ENCODE measurements around the gene BOD1. TPM values are rescaled to one million over a fixed set of nuclear protein-coding genes. Genes with fewer than 3 reads are reported as not detected.
A peak's percentile ranks its signal among the peaks of the same experiment; 100 is the strongest.

Gene BOD1
- total and polyA plus RNA-seq, 9 of the 15 experiments (the other 6 are each of a cell fraction or from before 2014, with no cell fraction given), result 10.1 to 31.6 (median 22.6) TPM

DNA sequence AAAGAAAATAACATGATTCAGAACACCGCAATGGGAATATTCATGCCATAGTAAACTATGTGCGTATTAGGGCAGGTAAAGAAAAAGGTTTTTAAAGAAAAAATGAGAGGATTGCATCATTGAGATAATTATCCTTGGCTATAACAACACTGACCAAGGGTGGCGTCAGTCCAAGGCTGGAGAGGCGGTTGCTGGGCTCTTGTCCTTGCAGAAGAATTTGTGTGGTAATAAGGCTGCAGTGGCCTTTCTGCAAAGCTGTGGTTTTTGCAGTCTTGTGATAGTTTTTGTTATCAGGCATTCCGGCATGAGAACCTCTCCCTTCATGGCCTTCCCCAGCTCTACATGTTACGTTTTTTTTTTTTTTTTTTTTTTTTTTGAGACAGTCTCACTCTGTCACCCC lies 14.0 kb downstream of the BOD1 start (continued):
- TF ChIP-seq AFF1 (IDR thresholded peaks at IDR 0.05; ENCODE audit: low read depth in 1 of 2, partially characterized antibody in 2 of 2), result peak in 1 of 2 experiments; percentile 41
- TF ChIP-seq NR3C1 (CRISPR knock-in tag; IDR thresholded peaks at IDR 0.05), result no peak
- no peak for TF ChIP-seq MXI1 (IDR thresholded peaks at IDR 0.05; ENCODE audit: low read depth, low read length)
- TF ChIP-seq RBM14 (IDR thresholded peaks at IDR 0.05; ENCODE audit: borderline replicate concordance, insufficient read depth, low read depth, low read length), result no peak
- 0 out of 2 replicates have a peak, but pooled peaks have one; percentile 21 for TF ChIP-seq JUN (IDR thresholded peaks at IDR 0.05; ENCODE audit: borderline replicate concordance, low read depth, low read length)
- TF ChIP-seq JUN (CRISPR knock-in tag; IDR thresholded peaks at IDR 0.05; ENCODE audit: borderline replicate concordance), result no peak
- no peak for TF ChIP-seq TAF7 (tag; IDR thresholded peaks at IDR 0.05)
- peak; percentile 63; the same call in 1 of the 2 replicates for TF ChIP-seq SOX6 (IDR thresholded peaks at IDR 0.05)
- TF ChIP-seq, protein P1, sequence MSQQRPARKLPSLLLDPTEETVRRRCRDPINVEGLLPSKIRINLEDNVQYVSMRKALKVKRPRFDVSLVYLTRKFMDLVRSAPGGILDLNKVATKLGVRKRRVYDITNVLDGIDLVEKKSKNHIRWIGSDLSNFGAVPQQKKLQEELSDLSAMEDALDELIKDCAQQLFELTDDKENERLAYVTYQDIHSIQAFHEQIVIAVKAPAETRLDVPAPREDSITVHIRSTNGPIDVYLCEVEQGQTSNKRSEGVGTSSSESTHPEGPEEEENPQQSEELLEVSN (IDR thresholded peaks at IDR 0.05; ENCODE audit: borderline replicate concordance in 1 of 2, extremely low read depth in 1 of 2, insufficient read depth in 1 of 2, insufficient read length in 1 of 2, low read depth in 1 of 2, low read length in 1 of 2, poor library complexity in 1 of 2, severe bottlenecking in 1 of 2), result no peak
- no peak for TF ChIP-seq SETDB1 (IDR thresholded peaks at IDR 0.05; ENCODE audit: low read length)
- TF ChIP-seq POLR2G (IDR thresholded peaks at IDR 0.05; ENCODE audit: low read depth, low read length), result no peak
- no peak for TF ChIP-seq THAP12 (CRISPR knock-in tag; IDR thresholded peaks at IDR 0.05)
- TF ChIP-seq RBM15 (IDR thresholded peaks at IDR 0.05; ENCODE audit: insufficient read depth, low read length), result no peak
- TF ChIP-seq CEBPB (tag; IDR thresholded peaks at IDR 0.05), result peak; percentile 97
- TF ChIP-seq, protein P2, sequence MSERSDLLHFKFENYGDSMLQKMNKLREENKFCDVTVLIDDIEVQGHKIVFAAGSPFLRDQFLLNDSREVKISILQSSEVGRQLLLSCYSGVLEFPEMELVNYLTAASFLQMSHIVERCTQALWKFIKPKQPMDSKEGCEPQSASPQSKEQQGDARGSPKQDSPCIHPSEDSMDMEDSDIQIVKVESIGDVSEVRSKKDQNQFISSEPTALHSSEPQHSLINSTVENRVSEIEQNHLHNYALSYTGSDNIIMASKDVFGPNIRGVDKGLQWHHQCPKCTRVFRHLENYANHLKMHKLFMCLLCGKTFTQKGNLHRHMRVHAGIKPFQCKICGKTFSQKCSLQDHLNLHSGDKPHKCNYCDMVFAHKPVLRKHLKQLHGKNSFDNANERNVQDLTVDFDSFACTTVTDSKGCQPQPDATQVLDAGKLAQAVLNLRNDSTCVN (CRISPR knock-in tag; IDR thresholded peaks at IDR 0.05), result no peak
- no peak for TF ChIP-seq LARP7 (IDR thresholded peaks at IDR 0.05)
- no peak for TF ChIP-seq ZNF699 (CRISPR knock-in tag; IDR thresholded peaks at IDR 0.05; ENCODE audit: insufficient replicate concordance)
- TF ChIP-seq GTF2E2 (tag; IDR thresholded peaks at IDR 0.05), result no peak
- no peak for TF ChIP-seq ETS2 (tag; IDR thresholded peaks at IDR 0.05; ENCODE audit: borderline replicate concordance, poor library complexity, severe bottlenecking)
- no peak for TF ChIP-seq HSF4 (CRISPR knock-in tag; IDR thresholded peaks at IDR 0.05; ENCODE audit: borderline replicate concordance)

Data from K562 (cell line).